HG03354 (cell line): Measurements from ENCODE around the gene CAT.

ENCODE experiments used
- ATAC-seq: cut with Tn5 transposase; IDR thresholded peaks from one replicate; pipeline ENCODE4 v1.9.1; 2021; ENCODE audit warnings: mild to moderate bottlenecking; ENCODE audit not compliant: unreplicated experiment, poor library complexity, severe bottlenecking

The CAT gene

GRCh38 chr11:34513682-34514449, 75.1 kb downstream of the CAT start, which contains the start of gene ELF5:
ELF5 (minus strand) TSS chr11:34513794; CDS start chr11:34505749, 8,045 bp downstream.
- no peak for ATAC-seq

- no peak for ATAC-seq
Measured at GRCh38 chr11:34514597-34514996, 75.9 kb downstream of the CAT start.

GRCh38 chr11:34516247-34517040, 77.7 kb downstream of the CAT start:
- ATAC-seq, result no peak

- ATAC-seq, result no peak
Measured at GRCh38 chr11:34519595-34520235, 81.0 kb downstream of the CAT start.

GRCh38 chr11:34521265-34521664, 82.5 kb downstream of the CAT start:
- no peak for ATAC-seq
